Gastrocnemius medialis (tissue), 4 donors: Measurements from ENCODE around the gene TMPRSS4. TPM values are rescaled to one million over a fixed set of nuclear protein-coding genes. Genes with fewer than 3 reads are reported as not detected.

Experiments used
- ATAC-seq, 2 donors: fragments of 150-250 bp; one replicate each; pipeline ENCODE4 v1.9.1; 2016
- DNase-seq, 2 donors: peaks; one replicate each; pipeline ENCODE4 v3.0.0-alpha.2; 2019
- H3K27ac ChIP-seq, 4 donors: fragments of 200-600 bp; sonication (generic); 1 replicate in 1 of 4; 2 replicates in 3 of 4; pipeline ENCODE4 v1.5.1; 2016 to 2018; ENCODE audit warnings: mild to moderate bottlenecking in 2 of 4, moderate library complexity in 1 of 4
- H3K27me3 ChIP-seq, 3 donors: fragments of 200-600 bp; sonication (generic) in 2 of 3; 1 replicate in 1 of 3; 2 replicates in 2 of 3; pipeline versions ENCODE4 v1.5.1 to v1.6.0; 2016 to 2019; ENCODE audit warnings: mild to moderate bottlenecking in 1 of 3, moderate library complexity in 1 of 3
- H3K36me3 ChIP-seq, 2 donors: fragments of 200-600 bp; sonication (generic) in 1 of 2; one replicate each; pipeline ENCODE4 v1.5.1; 2017 to 2018
- H3K4me1 ChIP-seq, 2 donors: fragments of 200-600 bp; sonication (generic) in 1 of 2; one replicate each; pipeline ENCODE4 v1.5.1; 2016 to 2017; ENCODE audit warnings: mild to moderate bottlenecking in 2 of 2
- H3K4me3 ChIP-seq, 4 donors: fragments of 200-600 bp; sonication (generic) in 3 of 4; 1 replicate in 1 of 4; 2 replicates in 3 of 4; pipeline ENCODE4 v1.5.1; 2016 to 2019; ENCODE audit warnings: mild to moderate bottlenecking in 2 of 4
- H3K9me3 ChIP-seq, 3 donors: fragments of 200-600 bp; sonication (generic) in 2 of 3; 1 replicate in 1 of 3; 2 replicates in 2 of 3; pipeline ENCODE4 v1.5.1; 2016 to 2019
- POLR2A ChIP-seq, 2 donors: fragments of 450-650 bp; IDR thresholded peaks; one replicate each; pipeline ENCODE4 v1.6.1; 2017; ENCODE audit warnings: antibody characterized with exemption in 2 of 2, mild to moderate bottlenecking in 2 of 2, moderate library complexity in 2 of 2
- in situ Hi-C, 4 donors: fragments of 200-750 bp; cut with MboI; loops; one replicate each; pipeline versions ENCODE4 v1.15.0 to v1.8.0; 2017; ENCODE audit warnings: low sequenced_read_pairs in 4 of 4
- intact Hi-C: fragments of 100-400 bp; cut with DNase I; formaldehyde crosslinking; loops from one replicate; pipeline ENCODE4 v1.15.1; 2023; ENCODE audit warnings: low total_unique reads
- total RNA-seq, 4 donors: library from RNA; depleted of rRNA; stranded (reverse); fragments of >200 nt; gene quantifications; one replicate each; pipeline versions ENCODE4 v1.1.0 to v1.2.3, GENCODE V29; 2016
- TF ChIP-seq, protein P1 (sequence below), 5 experiments: fragments of 450-650 bp in 3 of 5; fragments of 200-600 bp in 2 of 5; sonication (generic) in 2 of 5; IDR thresholded peaks in 4 of 5; conservative IDR thresholded peaks in 1 of 5; 1 replicate in 4 of 5; 2 replicates in 1 of 5; pipeline ENCODE4 v1.5.1; 2016 to 2019; ENCODE audit warnings: antibody characterized with exemption in 5 of 5, mild to moderate bottlenecking in 3 of 5, moderate library complexity in 3 of 5

The TMPRSS4 gene
- total RNA-seq, 4 donors from 2014 or later, result 1.1 TPM; not detected in 3

- TF ChIP-seq, protein P1, sequence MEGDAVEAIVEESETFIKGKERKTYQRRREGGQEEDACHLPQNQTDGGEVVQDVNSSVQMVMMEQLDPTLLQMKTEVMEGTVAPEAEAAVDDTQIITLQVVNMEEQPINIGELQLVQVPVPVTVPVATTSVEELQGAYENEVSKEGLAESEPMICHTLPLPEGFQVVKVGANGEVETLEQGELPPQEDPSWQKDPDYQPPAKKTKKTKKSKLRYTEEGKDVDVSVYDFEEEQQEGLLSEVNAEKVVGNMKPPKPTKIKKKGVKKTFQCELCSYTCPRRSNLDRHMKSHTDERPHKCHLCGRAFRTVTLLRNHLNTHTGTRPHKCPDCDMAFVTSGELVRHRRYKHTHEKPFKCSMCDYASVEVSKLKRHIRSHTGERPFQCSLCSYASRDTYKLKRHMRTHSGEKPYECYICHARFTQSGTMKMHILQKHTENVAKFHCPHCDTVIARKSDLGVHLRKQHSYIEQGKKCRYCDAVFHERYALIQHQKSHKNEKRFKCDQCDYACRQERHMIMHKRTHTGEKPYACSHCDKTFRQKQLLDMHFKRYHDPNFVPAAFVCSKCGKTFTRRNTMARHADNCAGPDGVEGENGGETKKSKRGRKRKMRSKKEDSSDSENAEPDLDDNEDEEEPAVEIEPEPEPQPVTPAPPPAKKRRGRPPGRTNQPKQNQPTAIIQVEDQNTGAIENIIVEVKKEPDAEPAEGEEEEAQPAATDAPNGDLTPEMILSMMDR (IDR thresholded peaks at IDR 0.05 in 4 of 5, conservative IDR thresholded peaks at IDR 0.05 in 1 of 5), result no peak
- no peak for TF ChIP-seq POLR2A (IDR thresholded peaks at IDR 0.05)
- Histone ChIP-seq H3K36me3 (no peaks in the 10 kb centered on the region), H3K27me3 (no peaks in the 10 kb centered on the region), H3K9me3 (no peaks in the 10 kb centered on the region), H3K4me3 (no peak overlapping the region), H3K27ac (no peak overlapping the region), H3K4me1 (no peaks in the 10 kb centered on the region)
- intact Hi-C loops, result no loop called here
- DNase-seq (no peak), ATAC-seq (no peak)
- in situ Hi-C loops, result no loop called here
Observed at GRCh38 chr11:118138839-118139420, 62.1 kb downstream of the TMPRSS4 start.

GRCh38 chr11:118139578-118139977 is 62.7 kb downstream of the TMPRSS4 start:
- Histone ChIP-seq H3K27me3 (no peaks in the 10 kb centered on the region), H3K4me3 (no peak overlapping the region), H3K4me1 (peaks cover 0 to 3% of the 10 kb centered on the region in 2 donors), H3K36me3 (no peaks in the 10 kb centered on the region), H3K9me3 (no peaks in the 10 kb centered on the region), H3K27ac (no peak overlapping the region)
- no peak for TF ChIP-seq POLR2A (IDR thresholded peaks at IDR 0.05)
- TF ChIP-seq, protein P1 (IDR thresholded peaks at IDR 0.05 in 4 of 5, conservative IDR thresholded peaks at IDR 0.05 in 1 of 5), result no peak
- DNase-seq (no peak), ATAC-seq (no peak)
- in situ Hi-C loops (no loop called here), intact Hi-C loops (no loop called here)

DNA sequence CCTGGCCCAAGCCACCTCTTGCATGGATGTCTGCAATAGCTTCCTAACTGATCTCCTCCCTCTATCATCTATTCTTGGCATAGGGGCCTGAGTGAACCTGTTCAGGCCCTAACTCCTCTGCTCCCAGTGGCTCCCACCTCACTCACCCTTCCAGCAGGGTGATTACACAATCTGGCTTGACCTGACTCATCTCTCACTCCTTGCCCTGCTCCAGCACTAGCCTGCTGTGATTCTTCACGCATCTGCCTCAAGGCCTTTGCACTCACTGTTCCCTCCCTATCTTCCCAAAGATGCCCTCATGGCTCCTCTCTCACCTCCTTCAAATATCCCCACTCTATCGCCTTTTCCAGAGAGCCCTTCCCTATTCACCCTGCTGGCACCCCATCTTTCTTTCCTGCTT is 65.2 kb downstream of the TMPRSS4 start:
- no peak for ATAC-seq
- H3K4me1 ChIP-seq, result peaks cover 12 to 13% of the 10 kb centered on the region in 2 donors
- TF ChIP-seq POLR2A (IDR thresholded peaks at IDR 0.05), result no peak
- TF ChIP-seq, protein P1 (IDR thresholded peaks at IDR 0.05 in 4 of 5, conservative IDR thresholded peaks at IDR 0.05 in 1 of 5), result no peak
- peaks cover 0 to 3% (median 0%) of the 10 kb centered on the region in 3 donors for H3K27me3 ChIP-seq
- intact Hi-C loops (loop anchor here (10.0 kb wide), 1 partner anchor 423 kb away; the partner anchor contains the start of gene IFT46), in situ Hi-C loops (loop anchor here in 1 of 4 donors (10.0 kb wide), 1 partner anchor 343 kb away; no protein-coding TSS in a partner anchor)
- no peaks in the 10 kb centered on the region for H3K36me3 ChIP-seq
- DNase-seq, result no peak
- no peak overlapping the region for H3K4me3 ChIP-seq
- no peaks in the 10 kb centered on the region for H3K9me3 ChIP-seq
- H3K27ac ChIP-seq, result no peak overlapping the region

GRCh38 chr11:118142809-118143208 is 65.9 kb downstream of the TMPRSS4 start:
- no peak overlapping the region for H3K4me3 ChIP-seq
- no peaks in the 10 kb centered on the region for H3K36me3 ChIP-seq
- intact Hi-C loops (loop anchor here (10.0 kb wide), 1 partner anchor 422 kb away; the partner anchor contains the start of gene IFT46), in situ Hi-C loops (loop anchor here in 1 of 4 donors (10.0 kb wide), 1 partner anchor 342 kb away; no protein-coding TSS in a partner anchor)
- peak in 1 of 2 donors; percentile 30 for DNase-seq
- no peaks in the 10 kb centered on the region for H3K9me3 ChIP-seq
- no peak for ATAC-seq
- peaks cover 0 to 3% (median 0%) of the 10 kb centered on the region in 3 donors for H3K27me3 ChIP-seq
- peaks cover 12 to 13% of the 10 kb centered on the region in 2 donors for H3K4me1 ChIP-seq
- H3K27ac ChIP-seq, result no peak overlapping the region
- TF ChIP-seq, protein P1 (IDR thresholded peaks at IDR 0.05 in 4 of 5, conservative IDR thresholded peaks at IDR 0.05 in 1 of 5), result no peak
- TF ChIP-seq POLR2A (IDR thresholded peaks at IDR 0.05), result no peak
